GM19395 (cell line): ENCODE measurements around the gene KLK5.

Experiments used
- ATAC-seq: cut with Tn5 transposase; IDR thresholded peaks from one replicate; pipeline ENCODE4 v1.9.1; 2021; ENCODE audit warnings: mild to moderate bottlenecking, moderate library complexity; ENCODE audit not compliant: unreplicated experiment

The KLK5 gene

GRCh38 chr19:50894478-50895356 is 58.1 kb downstream of the KLK5 start:
- no peak for ATAC-seq
